GM19025 (cell line): Measurements from ENCODE around the gene YTHDF2.

Source experiments
- ATAC-seq: cut with Tn5 transposase; IDR thresholded peaks from one replicate; pipeline ENCODE4 v1.9.1; 2021; ENCODE audit warnings: mild to moderate bottlenecking, low read depth, moderate library complexity; ENCODE audit not compliant: unreplicated experiment

Gene YTHDF2

DNA sequence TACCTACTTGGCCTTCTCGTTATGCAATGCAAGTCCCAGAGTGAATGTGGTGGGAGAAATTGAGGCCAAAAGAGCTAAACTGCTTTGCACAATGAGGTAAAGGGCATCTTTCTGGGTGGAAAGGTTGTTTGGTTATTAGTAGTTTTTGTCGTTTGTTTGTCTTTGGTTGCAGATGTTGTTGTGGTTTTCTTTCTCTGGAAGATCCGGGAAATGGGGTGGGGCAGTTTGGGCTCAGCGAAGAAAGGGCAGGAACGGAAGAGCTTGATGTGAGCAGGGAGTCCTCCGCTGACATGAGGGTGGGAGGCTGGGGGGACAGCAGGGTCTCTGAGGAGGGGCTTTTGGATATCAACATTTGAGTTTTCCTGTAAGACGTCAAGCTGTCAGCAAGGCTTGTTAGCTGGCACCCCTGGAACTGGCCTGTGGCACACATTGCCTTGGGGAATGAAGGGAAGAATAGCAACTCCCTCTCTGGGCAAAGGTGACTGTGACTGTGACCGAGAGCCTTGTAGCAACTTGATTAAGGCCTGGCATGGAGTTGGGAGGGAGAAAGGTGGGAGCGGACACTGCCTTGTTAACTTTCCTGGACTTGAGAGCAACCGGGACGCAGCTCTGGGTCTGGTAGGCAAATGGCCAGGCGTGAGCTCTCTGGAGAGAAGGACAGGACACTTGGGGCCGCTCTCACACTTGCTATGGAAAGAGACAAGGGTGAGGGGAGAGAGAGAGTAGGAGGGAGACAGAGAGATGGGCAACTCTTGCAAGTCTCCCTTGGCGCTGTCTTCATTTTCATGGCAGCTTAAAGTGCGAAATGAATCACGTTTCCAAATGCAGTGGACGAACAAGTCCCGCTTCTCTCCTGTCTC, 59.8 kb downstream of the YTHDF2 start:
- ATAC-seq: no peak

DNA sequence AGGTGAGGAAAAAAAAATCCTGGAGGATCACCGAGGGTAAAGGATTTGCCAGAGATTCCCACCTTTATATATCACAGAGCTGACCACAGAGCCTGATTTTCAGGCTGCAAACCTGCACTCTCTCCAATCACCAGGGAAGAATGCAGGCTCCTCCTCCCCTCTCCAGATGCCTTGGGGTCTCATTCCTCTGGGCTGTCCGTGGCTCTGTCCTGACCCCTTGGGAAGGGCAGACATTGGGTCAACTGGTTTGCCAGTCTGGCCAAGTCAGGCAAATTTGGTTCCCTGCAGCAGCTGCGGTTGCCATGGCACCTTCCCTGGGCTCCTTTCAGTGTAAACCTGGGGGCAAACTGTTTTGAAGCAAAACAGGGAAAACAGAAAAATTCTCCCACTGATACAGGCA, 63.6 kb downstream of the YTHDF2 start:
- no peak for ATAC-seq

DNA sequence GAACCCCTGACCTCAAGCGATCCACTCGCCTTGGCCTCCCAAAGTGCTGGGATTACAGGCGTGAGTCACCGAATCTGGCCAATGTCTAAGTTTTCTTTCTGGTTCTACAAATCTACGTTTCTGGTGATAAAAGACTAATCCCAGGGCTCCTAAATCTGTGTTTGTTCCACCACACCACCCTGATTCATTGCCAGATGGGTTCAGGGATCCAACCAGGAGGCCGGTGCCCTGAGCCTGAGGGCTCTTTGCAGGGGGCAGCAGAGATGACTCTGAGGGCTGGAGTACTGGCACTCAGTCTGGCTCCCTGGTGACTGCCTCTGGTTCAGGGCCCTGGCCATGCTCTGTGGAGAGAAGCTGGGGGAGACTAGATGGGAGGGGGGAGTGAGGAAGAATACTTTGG, 64.7 kb downstream of the YTHDF2 start:
- ATAC-seq: no peak

DNA sequence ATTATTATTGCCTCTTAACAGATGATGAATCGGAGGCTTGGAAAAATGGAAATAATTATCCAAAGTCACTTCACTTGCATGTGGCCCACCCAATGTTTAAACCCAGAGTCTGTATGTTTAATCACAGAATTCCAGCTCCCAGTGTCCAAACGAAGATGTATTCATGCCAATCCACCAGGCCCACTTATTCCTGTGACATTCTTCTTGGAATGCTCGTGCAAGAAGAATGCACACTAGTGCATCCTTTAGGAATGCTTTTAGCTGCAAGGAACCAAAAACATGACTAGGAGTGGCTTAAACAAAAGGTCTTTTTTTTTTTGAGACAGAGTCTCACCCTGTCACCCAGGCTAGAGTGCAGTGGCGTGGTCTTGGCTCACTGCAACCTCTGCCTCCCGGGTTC, 66.3 kb downstream of the YTHDF2 start:
- no peak for ATAC-seq

DNA sequence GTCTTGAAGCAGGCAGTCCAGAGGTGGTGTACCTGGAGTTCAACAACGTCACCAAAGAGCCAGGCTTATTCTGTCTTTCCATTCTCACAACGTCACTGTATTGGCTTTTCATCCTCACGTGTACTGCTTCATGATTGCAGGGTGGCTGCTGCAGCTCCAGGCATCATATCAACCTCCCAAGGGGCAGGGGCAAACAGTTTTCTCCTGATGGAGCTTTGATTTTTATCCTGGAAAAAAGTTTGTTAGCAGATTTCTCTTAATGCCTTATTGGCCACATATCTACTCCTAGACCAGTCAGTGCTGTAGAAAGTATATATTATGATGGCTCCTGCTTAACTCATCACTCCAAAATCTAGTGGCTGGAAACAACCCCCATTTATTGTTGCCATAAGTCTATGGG, 66.9 kb downstream of the YTHDF2 start:
- ATAC-seq: no peak

DNA sequence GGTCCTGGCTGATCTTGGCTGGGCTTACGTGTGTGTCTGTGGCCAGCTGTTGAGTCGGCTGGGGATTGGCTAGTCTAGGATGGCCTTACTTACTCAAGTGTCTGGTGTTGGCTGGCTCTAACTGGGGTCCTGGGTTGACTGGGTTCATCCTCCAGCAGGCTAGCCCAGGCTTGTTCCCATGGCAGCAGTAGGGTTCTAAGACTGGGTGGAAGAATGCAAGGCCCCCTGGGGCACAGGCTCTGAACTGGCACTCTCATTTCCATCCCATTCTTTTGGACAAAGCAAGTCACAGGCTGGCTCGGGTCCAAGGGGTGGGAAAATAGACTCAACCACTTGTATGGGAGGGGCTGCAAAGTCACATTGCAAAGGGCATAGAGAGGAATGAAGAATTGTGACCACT, 67.3 kb downstream of the YTHDF2 start:
- no peak for ATAC-seq

DNA sequence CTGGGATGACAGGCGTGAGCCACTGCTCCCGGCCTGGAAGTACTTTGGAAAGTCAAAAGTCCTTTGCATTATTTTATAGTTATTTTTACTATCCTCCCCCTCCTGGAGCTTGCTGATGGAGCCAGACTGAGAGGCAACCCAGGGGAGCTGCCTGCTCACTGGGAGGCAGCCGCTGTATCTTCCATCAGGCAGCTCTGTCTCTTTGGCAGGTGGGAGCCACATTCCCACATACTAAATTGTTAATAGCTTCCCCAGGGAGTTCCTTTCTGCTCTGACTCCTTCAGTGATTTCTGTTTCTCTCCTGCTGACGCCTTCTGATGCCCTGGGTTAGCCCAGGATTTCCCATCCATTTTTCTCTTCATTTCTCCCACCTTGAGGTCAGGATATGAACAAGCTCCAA, 70.3 kb downstream of the YTHDF2 start:
- ATAC-seq: no peak

DNA sequence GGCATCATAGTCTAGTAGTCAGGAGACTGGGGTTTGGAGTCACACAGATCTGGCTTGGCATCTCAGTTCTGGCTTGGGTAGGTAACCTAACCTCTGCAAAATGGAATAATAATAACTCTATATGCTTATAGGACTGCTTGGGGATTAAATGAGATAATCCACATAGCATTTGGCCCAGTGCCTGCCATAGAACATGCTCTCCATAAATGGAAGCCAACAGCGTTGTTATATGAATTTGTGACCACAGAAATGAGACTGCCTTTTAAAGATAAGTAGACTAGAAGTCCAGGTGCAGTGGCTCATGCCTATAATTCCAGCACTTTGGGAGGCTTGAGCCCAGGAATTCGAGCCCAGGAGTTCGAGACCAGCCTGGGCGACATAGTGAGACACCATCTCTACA, 71.2 kb downstream of the YTHDF2 start:
- ATAC-seq: no peak

DNA sequence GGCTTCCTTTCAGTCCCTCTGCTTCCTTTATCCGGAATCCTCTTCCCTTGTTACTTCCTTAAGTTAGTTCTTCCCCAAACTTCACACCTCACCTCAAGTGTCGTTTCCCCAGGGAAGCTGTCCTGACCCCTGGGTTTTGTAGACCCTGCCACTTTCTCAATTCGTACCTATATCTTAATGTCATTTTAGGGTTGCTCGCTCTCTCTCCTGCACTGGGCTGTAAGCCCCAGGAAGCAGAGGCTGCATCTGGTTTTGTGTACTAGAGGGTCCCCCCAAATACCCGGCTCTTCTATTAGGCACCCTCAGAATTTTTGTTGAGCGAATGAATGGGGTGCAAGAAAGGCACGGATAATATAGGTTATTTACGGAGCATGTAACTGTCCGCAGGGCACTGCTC, 74.6 kb downstream of the YTHDF2 start:
- no peak for ATAC-seq

DNA sequence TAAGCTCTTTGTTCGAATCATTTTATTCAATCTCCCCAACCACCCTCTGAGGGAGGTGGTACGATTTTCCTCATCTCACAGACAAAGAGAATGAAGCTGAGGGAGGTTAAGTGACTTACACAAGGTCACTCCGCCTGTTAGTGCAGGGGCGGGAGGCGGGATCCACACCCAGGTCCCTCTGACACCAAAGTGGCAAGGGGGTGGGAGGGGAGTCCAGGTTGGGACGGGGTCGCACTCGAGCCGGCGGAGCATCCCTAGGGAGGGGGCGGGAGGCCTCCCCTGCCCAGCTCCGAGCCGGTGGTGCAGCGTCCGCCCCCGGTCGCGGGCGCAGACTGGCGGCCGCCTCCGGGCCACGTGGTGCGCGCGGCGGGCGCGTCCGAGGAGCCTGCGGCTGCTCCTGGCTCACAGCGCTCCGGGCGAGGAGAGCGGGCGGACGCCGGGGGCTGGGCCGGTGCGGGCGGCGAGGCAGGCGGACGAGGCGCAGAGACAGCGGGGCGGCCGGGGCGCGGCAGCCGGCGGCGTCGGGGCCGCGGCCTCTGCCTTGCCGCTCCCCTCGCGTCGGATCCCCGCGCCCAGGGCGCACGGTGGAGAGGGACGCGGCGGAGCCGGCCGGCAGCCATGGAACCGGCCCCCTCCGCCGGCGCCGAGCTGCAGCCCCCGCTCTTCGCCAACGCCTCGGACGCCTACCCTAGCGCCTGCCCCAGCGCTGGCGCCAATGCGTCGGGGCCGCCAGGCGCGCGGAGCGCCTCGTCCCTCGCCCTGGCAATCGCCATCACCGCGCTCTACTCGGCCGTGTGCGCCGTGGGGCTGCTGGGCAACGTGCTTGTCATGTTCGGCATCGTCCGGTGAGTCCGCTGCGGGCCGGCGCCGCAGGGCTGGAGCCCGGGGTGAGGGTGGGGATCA, 75.3 kb downstream of the YTHDF2 start, which contains the start of gene OPRD1:
TSS of gene OPRD1 (plus strand) at position 405 of the 903 bp plus-strand sequence. CDS start at position 619, 214 bp downstream.
- no peak for ATAC-seq

DNA sequence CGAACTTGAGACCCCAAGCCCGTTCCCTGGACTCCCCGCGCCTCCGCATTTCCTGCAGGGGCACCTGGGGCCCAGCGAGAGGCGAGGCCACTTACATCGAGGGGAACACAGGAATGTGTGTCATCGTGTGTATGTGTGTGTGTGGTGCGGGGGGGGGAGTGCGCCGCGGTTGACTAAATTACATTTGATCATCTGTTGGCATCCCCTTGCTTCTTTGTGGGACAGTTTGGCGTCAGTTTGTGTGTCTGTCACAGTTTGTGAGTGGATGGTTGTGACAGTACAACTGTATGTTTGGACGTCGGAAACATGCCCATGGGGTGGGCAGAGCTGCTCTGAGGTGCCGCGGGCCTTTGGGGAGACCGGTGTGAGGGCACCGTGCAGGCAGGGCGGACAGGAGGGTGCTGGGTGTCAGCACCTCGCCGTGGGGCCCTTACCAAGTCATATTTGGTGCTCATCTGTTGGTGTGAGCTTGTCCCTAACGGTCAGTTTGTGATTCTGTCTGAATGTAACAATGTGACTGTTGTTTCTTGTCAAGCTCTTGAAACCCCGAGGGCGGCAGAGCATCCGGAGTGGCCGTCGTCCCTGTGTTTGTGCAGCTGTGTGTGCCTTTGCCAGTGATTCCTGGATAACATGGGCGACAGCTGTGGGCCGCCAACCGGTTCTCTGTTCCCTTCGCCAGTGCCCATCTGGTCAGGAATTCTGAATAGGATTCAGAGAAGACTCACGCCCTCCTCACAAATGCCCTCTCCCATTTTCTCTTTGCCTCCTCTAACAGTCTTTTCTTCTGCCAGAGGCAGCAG, 76.1 kb downstream of the YTHDF2 start:
- no peak for ATAC-seq

DNA sequence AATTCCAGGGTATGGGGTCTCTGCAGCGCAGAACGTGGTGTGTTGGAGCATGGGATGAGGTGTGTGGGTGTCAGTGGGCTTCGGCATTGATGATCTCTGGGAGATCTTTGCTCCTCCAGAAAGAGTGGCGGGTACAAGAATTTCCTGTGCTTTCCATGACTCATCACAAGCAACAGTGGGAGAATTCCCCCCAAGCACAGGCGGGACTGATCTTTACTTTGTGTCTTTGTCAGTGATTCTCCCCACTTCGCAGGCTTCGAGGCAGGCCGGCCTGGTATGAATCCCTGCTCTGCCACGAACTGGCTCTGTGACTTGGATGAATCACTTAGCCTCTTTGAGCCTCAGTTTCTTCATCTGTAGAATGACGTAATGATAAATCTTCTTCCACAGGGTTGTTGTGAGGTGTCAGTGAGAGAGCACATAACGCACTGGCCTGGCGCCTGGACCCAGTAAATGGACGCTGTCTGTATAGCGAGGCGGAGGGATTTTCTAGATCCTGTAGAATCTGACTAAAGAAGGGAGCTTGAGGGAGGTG, 77.3 kb downstream of the YTHDF2 start:
- ATAC-seq: no peak

DNA sequence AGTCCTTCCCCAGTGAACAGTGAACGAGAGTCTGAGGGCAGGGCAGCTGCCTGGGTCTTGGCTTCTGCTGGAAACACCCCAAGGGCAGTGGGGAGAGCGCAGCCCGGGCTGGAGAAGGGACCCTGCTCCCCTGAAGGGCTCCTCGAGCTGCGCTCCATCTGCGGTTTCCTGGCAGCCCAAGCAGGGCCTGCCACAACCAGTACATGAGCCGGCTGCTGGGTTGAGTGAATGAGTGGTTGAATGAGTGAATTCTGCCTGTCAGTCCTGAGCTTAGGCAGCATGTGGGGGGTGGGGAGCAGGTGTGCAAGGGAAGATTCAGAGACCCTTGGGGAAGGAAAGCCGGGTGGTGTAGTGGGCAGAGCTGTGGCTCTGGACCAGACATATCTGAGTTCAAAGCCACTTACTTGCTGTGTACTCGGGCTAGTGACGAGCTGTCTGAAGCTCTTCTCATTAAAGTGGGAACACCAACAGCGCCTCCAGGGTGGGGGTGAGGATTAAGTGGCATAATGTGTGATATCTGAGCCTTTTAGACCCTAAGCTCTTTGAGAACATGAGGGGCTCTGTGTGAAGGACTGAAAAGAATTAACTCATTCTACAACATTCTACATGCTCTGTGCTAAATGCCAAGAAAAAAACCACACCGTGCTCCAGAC, 78.9 kb downstream of the YTHDF2 start:
- ATAC-seq: no peak

DNA sequence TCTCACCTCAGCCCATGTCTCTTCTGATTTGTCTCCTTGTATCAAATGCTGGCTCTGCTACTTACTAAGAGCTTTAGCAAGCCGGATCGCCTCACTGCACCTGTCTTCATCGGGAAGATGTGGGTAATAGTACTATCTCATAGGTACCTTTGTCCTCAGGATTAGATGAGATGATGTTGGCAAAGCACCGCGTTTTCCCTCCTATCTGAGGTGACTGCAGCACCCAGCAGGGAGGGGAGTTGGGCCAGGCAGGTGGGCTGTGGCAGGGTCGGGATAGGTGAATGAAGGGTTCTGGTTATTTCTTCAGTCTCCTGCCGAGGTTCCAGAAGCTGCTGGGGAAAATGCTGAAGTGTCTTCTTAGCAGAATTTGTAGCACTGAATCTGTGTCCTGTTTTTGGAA, 80.4 kb downstream of the YTHDF2 start:
- no peak for ATAC-seq

DNA sequence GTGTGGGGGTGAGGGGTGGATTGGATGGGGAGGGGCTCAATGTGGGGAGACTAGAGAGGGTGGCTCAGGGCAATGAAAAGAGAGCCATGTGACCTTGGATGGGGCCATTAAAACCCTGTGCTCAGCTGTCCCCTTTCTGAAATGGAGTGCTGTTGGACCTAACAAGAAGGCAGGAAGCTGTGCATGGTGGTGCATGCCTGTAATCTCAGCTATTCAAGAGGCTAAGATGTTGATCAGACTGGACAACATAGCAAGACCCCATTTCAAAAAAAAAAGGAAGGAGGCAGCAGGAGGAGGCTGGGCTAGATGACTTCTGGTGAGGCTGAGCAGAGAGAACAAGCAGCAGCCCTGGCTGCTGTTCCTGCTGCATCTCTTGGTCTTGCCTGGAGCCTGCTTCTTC, 82.3 kb downstream of the YTHDF2 start:
- ATAC-seq: no peak
